GM12892 (cell line): Measurements from ENCODE around the gene ME2.
A peak's percentile ranks its signal among the peaks of the same experiment; 100 is the strongest.
"Not testable (repeated sequence)": the region's sequence is repeated elsewhere in the genome, so short reads cannot be mapped to it uniquely, and the experiment has no call there.

Experiments used
- DNase-seq: peaks from one replicate; pipeline ENCODE4 v3.0.0; 2011; ENCODE audit not compliant: insufficient read length
- FAIRE-seq: peaks from 2 replicates; lab custom pipeline; 2011; peaks lifted over from hg19 to GRCh38; lab: Jason Lieb, UNC
- POLR2A ChIP-seq: IDR thresholded peaks from 2 replicates; pipeline ENCODE4 v1.6.1; 2011; ENCODE audit warnings: low read depth, low read length, control low read depth
- POLR2AphosphoS5 ChIP-seq: IDR thresholded peaks from 2 replicates; pipeline ENCODE4 v1.6.1; 2011; ENCODE audit warnings: low read depth, low read length, control low read depth
- TAF1 ChIP-seq: IDR thresholded peaks from 2 replicates; pipeline ENCODE4 v1.6.1; 2011; ENCODE audit warnings: low read depth, mild to moderate bottlenecking, control low read depth, low read length, borderline replicate concordance

Gene ME2

DNA sequence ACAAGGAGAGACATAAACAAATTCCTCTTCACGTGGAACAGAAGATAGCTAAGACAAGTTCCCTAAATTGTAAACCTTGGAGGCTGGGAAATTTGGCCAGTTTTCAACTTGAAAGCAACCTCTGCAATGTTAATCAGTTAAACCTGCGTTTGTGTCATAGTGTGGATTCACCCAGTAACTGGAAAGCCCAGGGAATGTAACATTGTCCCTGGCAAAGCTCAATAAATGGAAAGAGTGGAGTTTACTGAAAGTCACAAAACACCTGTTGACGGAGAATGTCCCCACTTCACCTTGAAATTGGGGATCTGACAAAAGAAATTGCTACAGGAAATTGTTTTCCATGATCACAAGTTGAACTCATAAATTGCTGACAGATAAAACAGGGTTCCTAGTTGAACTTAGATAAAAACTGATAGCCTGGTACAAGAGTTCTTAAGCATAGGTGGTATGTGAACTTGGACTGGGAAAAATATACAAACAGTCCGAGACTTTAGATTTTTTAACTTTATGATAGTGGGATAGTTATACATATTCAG, 15.0 kb upstream of the ME2 start:
- no peak for DNase-seq
- no peak for FAIRE-seq
- no peak for TF ChIP-seq POLR2A

DNA sequence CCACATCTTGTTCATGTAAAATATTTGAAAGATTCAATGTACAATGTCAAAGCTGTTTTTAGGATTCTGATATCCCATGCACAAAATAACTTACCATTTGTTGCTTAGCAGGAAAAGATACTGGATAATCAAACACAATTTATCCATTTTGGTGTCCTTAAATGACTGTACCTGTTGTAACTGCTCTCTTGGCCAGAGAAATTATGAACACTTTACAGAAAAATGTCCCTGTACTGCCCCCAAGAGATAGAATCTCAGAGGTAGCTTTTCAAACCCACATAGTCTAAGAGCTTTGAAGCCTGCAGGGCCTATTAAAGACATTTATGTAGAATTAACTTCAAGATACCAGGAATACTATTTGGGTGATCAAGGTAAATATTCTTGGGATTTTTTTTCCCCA, 12.2 kb upstream of the ME2 start:
- DNase-seq, result no peak
- TF ChIP-seq POLR2A (no peak), TAF1 (no peak), POLR2AphosphoS5 (no peak)
- FAIRE-seq, result no peak

DNA sequence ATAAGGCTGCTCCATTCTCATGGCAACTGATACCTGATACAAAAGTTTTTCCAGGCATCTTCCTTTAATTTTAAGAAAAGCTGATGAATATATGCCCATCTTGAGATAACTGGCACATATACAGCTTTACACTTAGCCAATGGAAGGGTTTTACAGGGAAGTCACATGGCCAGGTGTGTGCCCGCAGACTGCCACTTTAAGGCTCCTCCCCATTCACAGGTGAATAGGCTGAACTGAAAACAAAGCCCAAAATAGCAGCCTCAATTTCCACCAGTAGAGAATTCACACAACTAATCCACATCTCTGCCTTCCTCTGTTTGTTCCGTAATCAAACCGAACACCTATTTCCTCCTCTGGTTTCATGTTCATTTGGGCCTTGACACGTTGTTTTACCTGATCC, 9.8 kb upstream of the ME2 start:
- TF ChIP-seq POLR2AphosphoS5, result no peak
- no peak for TF ChIP-seq TAF1
- no peak for TF ChIP-seq POLR2A
- no peak for FAIRE-seq
- no peak for DNase-seq

DNA sequence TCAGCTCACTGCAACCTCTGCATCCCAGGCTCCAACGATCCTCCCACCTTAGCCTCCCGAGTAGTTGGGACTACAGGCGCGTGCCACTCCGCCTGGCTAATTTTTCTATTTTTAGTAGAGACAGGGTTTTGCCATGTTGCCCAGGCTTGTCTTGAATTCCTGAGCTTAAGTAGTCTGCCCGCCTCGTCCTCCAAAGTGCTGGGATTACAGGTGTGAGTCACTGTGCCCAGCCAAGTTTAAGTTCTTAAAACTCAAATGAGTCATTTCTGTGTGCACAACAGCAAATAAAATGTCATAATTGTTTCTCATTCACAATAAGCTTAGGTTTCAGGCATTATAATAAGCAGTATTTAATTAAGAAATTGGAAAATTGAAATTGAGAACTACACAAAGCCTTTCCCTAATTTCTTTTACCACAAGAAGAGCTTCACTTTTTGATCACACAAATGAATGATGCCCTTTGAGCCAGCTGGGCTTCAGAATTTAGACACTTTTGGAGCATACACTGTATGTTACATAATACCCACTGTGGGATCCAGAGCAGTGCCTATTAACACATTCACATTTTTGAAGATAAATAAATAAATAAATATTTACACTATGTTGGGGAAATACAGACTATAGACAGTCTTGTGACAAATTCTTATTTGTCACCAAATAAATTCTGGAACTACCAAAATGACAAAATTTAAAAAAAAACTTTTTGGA, 8.6 kb upstream of the ME2 start:
- TF ChIP-seq TAF1 (no peak), POLR2A (no peak), POLR2AphosphoS5 (no peak)
- no peak for FAIRE-seq
- no peak for DNase-seq

DNA sequence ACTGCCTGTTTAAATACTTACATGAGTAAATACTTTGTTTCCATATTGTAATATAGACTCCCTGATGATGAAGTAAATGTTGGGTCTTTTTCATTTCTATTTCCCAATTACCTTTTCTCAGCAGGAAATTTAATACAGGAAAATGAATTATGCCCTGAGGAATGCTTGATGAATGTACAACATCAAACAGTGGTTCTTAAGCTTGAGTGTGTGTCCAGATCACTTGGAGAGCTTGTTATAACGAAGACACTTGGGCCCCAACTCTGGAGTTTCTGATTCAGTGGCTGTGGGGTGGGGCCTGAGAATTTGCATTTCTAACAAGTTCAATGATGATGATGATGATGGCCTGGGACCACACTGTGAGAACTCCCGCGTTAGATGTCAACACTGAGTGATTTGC, 7.1 kb upstream of the ME2 start:
- TF ChIP-seq POLR2A, result no peak
- no peak for TF ChIP-seq POLR2AphosphoS5
- TF ChIP-seq TAF1, result no peak
- DNase-seq (no peak), FAIRE-seq (no peak)

DNA sequence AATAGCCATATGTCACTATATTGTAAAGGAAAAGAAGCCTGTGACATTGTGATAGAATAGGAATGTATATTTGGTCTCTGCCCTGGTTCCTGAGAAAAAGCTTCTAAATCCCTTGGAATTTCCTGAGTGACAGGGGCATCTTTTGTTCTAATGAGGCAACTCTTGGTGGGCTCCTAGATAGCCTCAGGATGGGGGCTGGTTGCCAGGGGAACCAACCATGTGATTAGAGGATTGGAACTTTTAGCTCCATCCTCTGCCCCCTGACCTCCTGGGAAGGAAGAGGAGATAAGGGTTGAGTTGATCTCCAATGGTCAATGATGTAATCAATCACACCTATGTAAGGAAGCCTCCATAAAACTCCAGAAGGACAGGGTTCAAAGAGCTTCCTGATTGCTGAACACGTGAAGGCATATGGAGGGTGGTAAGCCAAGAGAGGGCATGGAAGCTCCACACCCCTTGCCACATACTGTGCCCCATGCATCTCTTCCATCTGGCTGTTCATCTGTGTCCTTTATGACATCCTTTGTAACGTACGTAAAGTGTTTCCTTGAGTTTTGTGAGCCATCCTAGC, 2.9 kb upstream of the ME2 start:
- TF ChIP-seq TAF1, result no peak
- no peak for TF ChIP-seq POLR2AphosphoS5
- TF ChIP-seq POLR2A, result no peak
- DNase-seq (no peak), FAIRE-seq (no peak)

DNA sequence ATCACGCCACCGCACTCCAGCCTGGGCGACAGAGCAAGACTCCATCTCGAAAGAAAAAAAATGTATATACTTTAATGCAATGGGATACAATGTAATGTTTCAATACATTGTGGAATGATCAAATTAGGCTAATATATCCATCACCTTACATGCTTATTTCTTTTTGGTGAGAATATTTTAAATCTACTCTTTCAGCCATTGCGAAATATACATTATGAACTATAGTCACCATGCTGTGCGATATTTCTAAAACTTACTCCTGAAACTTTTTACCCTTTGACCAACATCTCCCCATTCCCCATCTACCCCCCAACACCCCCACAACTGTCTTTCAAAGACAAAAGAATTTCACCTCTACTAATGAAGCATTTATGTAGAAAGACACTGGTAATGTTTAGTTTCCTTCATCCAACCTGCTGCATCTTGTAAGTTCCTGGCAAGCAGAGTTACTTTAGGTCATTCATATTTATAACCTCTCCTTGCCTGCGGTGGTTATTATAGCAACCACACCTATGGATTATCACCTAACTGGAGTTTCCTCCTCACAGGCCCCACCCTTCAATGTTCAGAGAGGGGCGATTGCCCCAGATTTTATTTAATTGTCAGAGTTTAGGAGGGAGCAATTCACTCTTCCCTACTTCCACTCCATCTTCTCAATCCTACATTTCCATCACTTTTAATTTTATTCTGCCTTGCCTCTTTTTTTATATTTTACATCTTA, 1.2 kb upstream of the ME2 start:
- TF ChIP-seq TAF1 (no peak), POLR2AphosphoS5 (no peak), POLR2A (no peak)
- DNase-seq, result no peak
- peak; percentile 50 for FAIRE-seq

DNA sequence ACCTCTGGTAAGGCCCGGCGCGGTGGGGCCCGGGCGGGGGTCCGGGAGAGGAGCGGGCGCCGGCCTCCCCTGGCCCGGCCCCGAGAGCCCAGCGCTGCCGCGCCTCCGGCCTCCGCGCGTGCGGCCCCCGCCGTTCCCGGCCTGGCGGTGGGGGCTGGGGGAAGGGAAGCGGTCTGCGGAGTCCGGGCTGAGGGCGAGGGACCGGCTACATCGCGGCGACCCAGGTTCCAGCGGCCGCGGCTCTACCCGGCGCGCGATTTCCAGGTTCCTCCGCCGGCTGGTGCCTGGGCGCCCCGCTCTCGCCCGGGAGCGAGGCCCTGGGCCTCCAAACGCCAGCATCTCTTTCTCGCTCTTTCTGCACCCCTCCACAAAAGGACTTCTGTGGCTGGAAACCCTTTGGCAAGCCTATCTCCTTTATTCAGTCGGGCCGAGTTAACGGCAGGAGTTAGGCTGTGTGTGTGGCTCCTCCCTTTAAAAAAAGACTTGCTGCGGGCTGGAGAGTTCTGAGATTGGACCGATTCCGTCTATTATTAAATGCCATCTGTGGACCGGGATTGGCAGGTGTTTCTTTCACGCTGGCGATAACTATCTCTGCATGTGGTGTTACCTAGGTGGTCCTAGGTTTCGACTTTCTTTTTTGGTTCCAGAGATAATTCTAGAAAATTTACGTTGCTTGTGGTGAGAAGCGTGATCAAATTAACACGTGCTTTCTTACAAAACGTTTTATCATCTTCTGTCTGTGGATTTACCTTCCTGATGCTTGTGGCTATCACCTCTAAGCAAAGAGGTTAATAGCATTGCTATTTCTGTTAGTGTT, 592 bp downstream of the ME2 start:
- DNase-seq, result peak; percentile 23
- no peak for TF ChIP-seq TAF1
- no peak for TF ChIP-seq POLR2AphosphoS5
- no peak for TF ChIP-seq POLR2A
- no peak for FAIRE-seq

DNA sequence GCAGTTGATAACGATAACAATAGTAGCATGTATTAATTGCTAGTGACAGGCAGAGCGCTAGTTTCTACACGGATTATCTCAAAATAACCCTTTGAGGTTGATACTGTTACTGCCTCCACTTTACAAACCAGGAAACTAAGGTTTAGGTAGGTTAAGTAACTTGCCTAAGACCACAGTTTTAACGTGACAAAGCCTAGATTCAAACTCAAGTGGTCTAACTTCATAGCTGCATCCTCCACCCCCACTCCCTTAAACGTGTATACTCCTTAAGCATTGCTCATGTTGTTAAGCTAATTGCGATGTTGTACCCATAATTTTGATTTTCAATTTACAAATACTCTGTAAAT, 1.2 kb downstream of the ME2 start:
- FAIRE-seq (no peak), DNase-seq (no peak)
- TF ChIP-seq TAF1, result no peak
- no peak for TF ChIP-seq POLR2A
- TF ChIP-seq POLR2AphosphoS5, result no peak

DNA sequence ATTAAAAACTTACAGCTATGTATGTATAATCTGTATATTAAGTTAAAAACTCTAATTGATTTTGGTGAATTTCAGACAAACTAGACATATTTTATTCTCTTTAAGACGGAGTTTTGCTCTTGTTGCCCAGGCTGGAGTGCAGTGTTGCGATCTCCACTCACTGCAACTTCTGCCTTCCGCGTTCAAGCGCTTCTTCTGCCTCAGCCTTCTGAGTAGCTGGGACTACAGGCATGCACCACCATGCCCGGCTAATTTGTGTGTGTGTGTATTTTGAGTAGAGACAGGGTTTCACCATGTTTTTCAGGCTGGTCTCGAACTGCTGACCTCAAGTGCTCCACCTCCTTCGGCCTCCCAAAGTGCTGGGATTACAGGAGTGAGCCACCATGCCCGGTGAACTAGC, 2.0 kb downstream of the ME2 start:
- FAIRE-seq, DNase-seq: not testable (repeated sequence)

DNA sequence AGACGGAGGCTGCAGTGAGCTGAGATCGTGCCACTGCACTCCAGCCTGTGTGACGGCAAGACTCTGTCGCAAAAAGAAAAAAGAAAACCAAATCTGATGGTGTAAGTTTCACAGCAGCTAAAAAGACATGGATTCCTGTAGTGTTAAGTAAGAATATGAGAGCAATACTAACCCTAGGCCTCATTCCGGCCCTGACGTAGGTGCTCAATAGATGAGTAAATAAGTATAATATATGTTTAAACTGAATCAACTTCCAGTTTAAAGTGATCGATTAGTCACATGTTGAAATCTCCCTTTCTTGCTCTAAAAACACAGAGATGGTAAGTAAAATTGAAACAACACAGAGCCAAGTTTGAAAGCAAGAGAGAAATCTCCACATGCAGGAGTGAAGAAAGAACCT, 8.0 kb downstream of the ME2 start:
- TF ChIP-seq POLR2AphosphoS5 (no peak), POLR2A (no peak), TAF1 (no peak)
- FAIRE-seq, result no peak
- DNase-seq, result no peak
